GM12878 (cell line): ENCODE data around the gene MAN2A1. TPM values are rescaled to one million over a fixed set of nuclear protein-coding genes. Genes with fewer than 3 reads are reported as not detected.

Source experiments
- ATAC-seq: fragments of 200-7000 bp; cut with Tn5 transposase; 3 replicates; pipeline ENCODE4 v1.9.1; 2020; ENCODE audit warnings: mild to moderate bottlenecking, moderate library complexity
- BruUV-seq: library from RNA; stranded (reverse); fragments of 400-500 nt; replicated peaks from 2 replicates; lab custom pipeline; 2021; lab: Mats Ljungman, UMichigan
- CTCF ChIA-PET: fragments of 300-600 bp; sonication (Branson Sonifier 250); formaldehyde crosslinking; extraction: SDS; loops from one replicate; lab custom pipeline; 2021; ENCODE audit warnings: inconsistent platforms; lab: Yijun Ruan, JAX
- POLR2A ChIA-PET: fragments of 350-600 bp; formaldehyde crosslinking; extraction: SDS; loops from one replicate; lab custom pipeline; 2021; ENCODE audit warnings: inconsistent platforms; lab: Charles Lee
- RAD21 ChIA-PET: fragments of 300-600 bp; sonication (Branson Sonifier 250); formaldehyde crosslinking; loops from one replicate; lab custom pipeline; 2023; ENCODE audit warnings: antibody characterized with exemption; ENCODE audit not compliant: unreplicated experiment; lab: Charles Lee
- SMC1A ChIA-PET: fragments of 300-600 bp; sonication (Branson Sonifier 250); formaldehyde crosslinking; loops from one replicate; lab custom pipeline; 2023; ENCODE audit not compliant: unreplicated experiment, uncharacterized antibody; lab: Charles Lee
- DNase-seq: peaks from one replicate; pipeline ENCODE4 v3.0.0-alpha.2; 2011; ENCODE audit warnings: low read depth, low spot score
- FAIRE-seq: peaks from 3 replicates; lab custom pipeline; 2011; peaks lifted over from hg19 to GRCh38; lab: Jason Lieb, UNC
- H2AFZ ChIP-seq: 2 replicates; pipeline ENCODE4 v1.6.0; 2011; ENCODE audit warnings: low read depth, low read length, control low read depth; ENCODE audit not compliant: control insufficient read depth
- H3K27ac ChIP-seq: 2 replicates; pipeline ENCODE4 v1.5.1; 2011; ENCODE audit warnings: control low read depth; ENCODE audit not compliant: control insufficient read depth, insufficient read depth
- H3K27me3 ChIP-seq, 2 experiments: replicated peaks in 1 of 2; 2 replicates each; pipeline versions ENCODE4 v1.6.0 to v1.6.1; 2011; ENCODE audit warnings: low read length in 1 of 2; ENCODE audit not compliant: control insufficient read depth in 2 of 2, insufficient read depth in 2 of 2
- H3K36me3 ChIP-seq, 2 experiments: 2 replicates each; pipeline ENCODE4 v1.5.1; 2011; ENCODE audit warnings: low read length in 1 of 2; ENCODE audit not compliant: control insufficient read depth in 2 of 2, insufficient read depth in 2 of 2
- H3K4me1 ChIP-seq: 2 replicates; pipeline ENCODE4 v1.6.1; 2011; ENCODE audit warnings: mild to moderate bottlenecking, low read length, moderate library complexity, mixed read lengths; ENCODE audit not compliant: control insufficient read depth, insufficient read depth
- H3K4me2 ChIP-seq: 2 replicates; pipeline ENCODE4 v1.6.0; 2011; ENCODE audit warnings: control low read depth; ENCODE audit not compliant: control insufficient read depth, insufficient read depth
- H3K4me3 ChIP-seq: fragments of 200-600 bp; sonication (generic); 2 replicates; pipeline ENCODE4 v1.5.1; 2016
- H3K79me2 ChIP-seq: 2 replicates; pipeline ENCODE4 v1.6.0; 2011; ENCODE audit warnings: low read length; ENCODE audit not compliant: control insufficient read depth, insufficient read depth
- H3K9ac ChIP-seq: 2 replicates; pipeline ENCODE4 v1.8.0; 2011; ENCODE audit warnings: low read length, control low read depth, mixed read lengths; ENCODE audit not compliant: control insufficient read depth, insufficient read depth
- H3K9me3 ChIP-seq: replicated peaks from 3 replicates; pipeline ENCODE4 v1.5.1; 2011; ENCODE audit warnings: mild to moderate bottlenecking, low read length; ENCODE audit not compliant: control insufficient read depth, insufficient read depth
- H4K20me1 ChIP-seq: 2 replicates; pipeline ENCODE4 v1.6.0; 2011; ENCODE audit not compliant: control insufficient read depth, insufficient read depth
- CEBPB ChIP-seq, 2 experiments: fragments of 150-350 bp in 1 of 2; IDR thresholded peaks; 2 replicates each; pipeline ENCODE4 v1.6.1; 2012 to 2014; ENCODE audit warnings: low read depth in 2 of 2, low read length in 2 of 2, borderline replicate concordance in 1 of 2, inconsistent platforms in 1 of 2
- CHD2 ChIP-seq: IDR thresholded peaks from 2 replicates; pipeline ENCODE4 v1.6.1; 2011; ENCODE audit warnings: low read depth, low read length, improper control_type of control experiment, borderline replicate concordance
- DPF2 ChIP-seq: fragments of 450-650 bp; IDR thresholded peaks from 2 replicates; pipeline ENCODE4 v1.6.1; 2017; ENCODE audit warnings: mild to moderate bottlenecking
- KAT2A ChIP-seq: conservative IDR thresholded peaks from 2 replicates; pipeline ENCODE4 v1.6.1; 2011; ENCODE audit warnings: low read depth, low read length; ENCODE audit not compliant: control insufficient read depth
- KDM1A ChIP-seq: fragments of 200-600 bp; sonication (generic); IDR thresholded peaks from 2 replicates; pipeline ENCODE4 v1.6.1; 2016; ENCODE audit warnings: borderline replicate concordance
- MEF2B ChIP-seq: fragments of 450-650 bp; IDR thresholded peaks from 2 replicates; pipeline ENCODE4 v1.6.1; 2018; ENCODE audit warnings: mild to moderate bottlenecking, moderate library complexity; ENCODE audit not compliant: partially characterized antibody, poor library complexity, severe bottlenecking
- MYB ChIP-seq: fragments of 150-350 bp; IDR thresholded peaks from 2 replicates; pipeline ENCODE4 v1.6.1; 2014; ENCODE audit warnings: mild to moderate bottlenecking, low read depth, low read length, borderline replicate concordance
- SMARCA5 ChIP-seq: fragments of 450-650 bp; IDR thresholded peaks from 2 replicates; pipeline ENCODE4 v1.6.1; 2017; ENCODE audit warnings: mild to moderate bottlenecking
- SPI1 ChIP-seq: IDR thresholded peaks from 2 replicates; pipeline ENCODE4 v1.6.1; 2011; ENCODE audit warnings: low read depth, mild to moderate bottlenecking, low read length, moderate library complexity, borderline replicate concordance; ENCODE audit not compliant: insufficient read depth
- TBL1XR1 ChIP-seq: IDR thresholded peaks from 2 replicates; pipeline ENCODE4 v1.6.1; 2012; ENCODE audit warnings: low read depth, low read length, improper control_type of control experiment
- YY1 ChIP-seq: IDR thresholded peaks from 2 replicates; pipeline ENCODE4 v1.6.1; 2011; ENCODE audit warnings: low read depth, mild to moderate bottlenecking, low read length
- WGBS: methylation state at CpG from one replicate; pipeline ENCODE4 v1.1.6; 2016; ENCODE audit warnings: low lambda C conversion rate; ENCODE audit not compliant: insufficient replicate concordance, insufficient coverage; ENCODE audit errors: missing lambda C conversion rate; 5-methylcytosine and 5-hydroxymethylcytosine counted together
- in situ Hi-C: fragments of 300-500 bp; cut with MboI; formaldehyde crosslinking; loops from 9 replicates; pipeline ENCODE4 v1.14.3; 2018; ENCODE audit warnings: mixed read lengths
- intact Hi-C: fragments of 100-400 bp; cut with micrococcal nuclease; formaldehyde crosslinking; loops from one replicate; pipeline ENCODE4 v1.14.2; 2022; ENCODE audit not compliant: unreplicated experiment
- polyA plus RNA-seq, 11 experiments: library from polyadenylated mRNA; depleted of rRNA in 4 of 11; unstranded in 6 of 11; stranded (reverse) in 5 of 11; fragments of >200 nt; fragmentation: Nextera tagmentation in 4 of 11; fragmentation: Illumina TruSeq in 1 of 11; extraction: Ambion mirVana in 4 of 11; extraction: Trizol in 1 of 11; gene quantifications; 1 replicate in 1 of 11; 2 replicates in 10 of 11; pipeline versions ENCODE4 v1.2.1 to v1.2.3, GENCODE V29; 2011 to 2016; ENCODE audit warnings: inconsistent platforms in 2 of 11, missing spikeins in 2 of 11, low read depth in 1 of 11
- total RNA-seq, 4 experiments: library from RNA; depleted of rRNA in 3 of 4; stranded (reverse); fragments of >200 nt in 3 of 4; fragmentation: Illumina TruSeq in 1 of 4; extraction: Trizol in 1 of 4; gene quantifications; 2 replicates each; pipeline versions ENCODE4 v1.2.1 to v1.2.3, GENCODE V29; 2013 to 2021
- TF ChIP-seq, protein P1 (sequence below): IDR thresholded peaks from 2 replicates; pipeline ENCODE4 v1.6.1; 2011; ENCODE audit warnings: borderline replicate concordance, low read depth, mild to moderate bottlenecking, moderate library complexity, mixed read lengths, low read length; ENCODE audit not compliant: insufficient read depth; ENCODE audit errors: extremely low read length
- TF ChIP-seq, protein P2 (sequence below): IDR thresholded peaks from 2 replicates; pipeline ENCODE4 v1.6.1; 2011; ENCODE audit warnings: borderline replicate concordance, low read depth, mild to moderate bottlenecking, moderate library complexity, low read length; ENCODE audit not compliant: insufficient read depth, poor library complexity, severe bottlenecking
- TF ChIP-seq, protein P3 (sequence below): fragments of 450-650 bp; IDR thresholded peaks from 2 replicates; pipeline ENCODE4 v1.6.1; 2017; ENCODE audit warnings: antibody characterized with exemption, mild to moderate bottlenecking, moderate library complexity

Gene MAN2A1
- total and polyA plus RNA-seq, 10 of the 15 experiments (the other 5 are each of a cell fraction or from before 2014, with no cell fraction given): 4.2 to 27.9 (median 10.5) TPM

DNA sequence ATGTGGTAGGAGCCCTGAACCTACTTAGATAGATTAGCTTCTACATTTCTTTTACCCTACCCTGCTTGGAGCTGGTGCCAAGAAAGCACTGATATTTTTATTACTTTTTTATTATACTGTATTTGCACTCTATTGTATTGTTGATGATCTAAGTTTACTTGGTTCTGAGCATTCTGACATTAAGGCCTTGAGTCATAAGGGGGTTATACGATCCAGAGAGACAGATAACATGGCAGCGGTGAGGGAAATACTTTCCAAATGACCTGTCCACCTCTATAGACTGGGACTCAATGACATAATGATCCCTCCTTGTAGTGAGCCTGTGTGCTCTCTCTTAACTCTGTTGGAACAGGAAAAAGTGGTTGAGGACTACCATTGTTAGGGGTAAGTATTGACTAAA, 176.3 kb downstream of the MAN2A1 start:
- FAIRE-seq: no peak
- in situ Hi-C loops: no loop called here
- H3K27ac ChIP-seq: no peak overlapping the region
- SMC1A ChIA-PET: interaction anchor here (1.1 kb wide), 1 partner anchor 11 kb away, joined by 3 read pairs; no protein-coding TSS in a partner anchor
- H3K4me1 ChIP-seq: no peaks in the 10 kb centered on the region
- no peaks in the 10 kb centered on the region for H3K79me2 ChIP-seq
- peaks cover 0 to 2% of the 10 kb centered on the region in 2 experiments; a peak in 1 of 4 replicates for H3K36me3 ChIP-seq
- POLR2A ChIA-PET: no interaction called here
- no peak overlapping the region for H3K4me2 ChIP-seq
- no peak overlapping the region for H2AFZ ChIP-seq
- H3K9ac ChIP-seq: no peak overlapping the region
- no peaks in the 10 kb centered on the region for H3K9me3 ChIP-seq
- CTCF ChIA-PET: no interaction called here
- ATAC-seq: no peak
- intact Hi-C loops: no loop called here
- no TSS peak for BruUV-seq
- H3K27me3 ChIP-seq: no peaks in the 10 kb centered on the region
- no peak for DNase-seq
- RAD21 ChIA-PET: no interaction called here
- 97% methylated on average over 2 of the region's 2 CpGs for WGBS
- no peak overlapping the region for H3K4me3 ChIP-seq
- H4K20me1 ChIP-seq: no peaks in the 10 kb centered on the region
- TF ChIP-seq, protein P1, sequence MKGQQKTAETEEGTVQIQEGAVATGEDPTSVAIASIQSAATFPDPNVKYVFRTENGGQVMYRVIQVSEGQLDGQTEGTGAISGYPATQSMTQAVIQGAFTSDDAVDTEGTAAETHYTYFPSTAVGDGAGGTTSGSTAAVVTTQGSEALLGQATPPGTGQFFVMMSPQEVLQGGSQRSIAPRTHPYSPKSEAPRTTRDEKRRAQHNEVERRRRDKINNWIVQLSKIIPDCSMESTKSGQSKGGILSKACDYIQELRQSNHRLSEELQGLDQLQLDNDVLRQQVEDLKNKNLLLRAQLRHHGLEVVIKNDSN: no peak
- no peak for TF ChIP-seq CEBPB (IDR thresholded peaks at IDR 0.05; ENCODE audit: borderline replicate concordance in 1 of 2, low read depth in 2 of 2, low read length in 2 of 2)
- TF ChIP-seq CHD2: no peak
- no peak for TF ChIP-seq KAT2A
- TF ChIP-seq TBL1XR1: no peak
- TF ChIP-seq, protein P2, sequence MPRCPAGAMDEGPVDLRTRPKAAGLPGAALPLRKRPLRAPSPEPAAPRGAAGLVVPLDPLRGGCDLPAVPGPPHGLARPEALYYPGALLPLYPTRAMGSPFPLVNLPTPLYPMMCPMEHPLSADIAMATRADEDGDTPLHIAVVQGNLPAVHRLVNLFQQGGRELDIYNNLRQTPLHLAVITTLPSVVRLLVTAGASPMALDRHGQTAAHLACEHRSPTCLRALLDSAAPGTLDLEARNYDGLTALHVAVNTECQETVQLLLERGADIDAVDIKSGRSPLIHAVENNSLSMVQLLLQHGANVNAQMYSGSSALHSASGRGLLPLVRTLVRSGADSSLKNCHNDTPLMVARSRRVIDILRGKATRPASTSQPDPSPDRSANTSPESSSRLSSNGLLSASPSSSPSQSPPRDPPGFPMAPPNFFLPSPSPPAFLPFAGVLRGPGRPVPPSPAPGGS: no peak
- no peak for TF ChIP-seq KDM1A
- TF ChIP-seq, protein P3, sequence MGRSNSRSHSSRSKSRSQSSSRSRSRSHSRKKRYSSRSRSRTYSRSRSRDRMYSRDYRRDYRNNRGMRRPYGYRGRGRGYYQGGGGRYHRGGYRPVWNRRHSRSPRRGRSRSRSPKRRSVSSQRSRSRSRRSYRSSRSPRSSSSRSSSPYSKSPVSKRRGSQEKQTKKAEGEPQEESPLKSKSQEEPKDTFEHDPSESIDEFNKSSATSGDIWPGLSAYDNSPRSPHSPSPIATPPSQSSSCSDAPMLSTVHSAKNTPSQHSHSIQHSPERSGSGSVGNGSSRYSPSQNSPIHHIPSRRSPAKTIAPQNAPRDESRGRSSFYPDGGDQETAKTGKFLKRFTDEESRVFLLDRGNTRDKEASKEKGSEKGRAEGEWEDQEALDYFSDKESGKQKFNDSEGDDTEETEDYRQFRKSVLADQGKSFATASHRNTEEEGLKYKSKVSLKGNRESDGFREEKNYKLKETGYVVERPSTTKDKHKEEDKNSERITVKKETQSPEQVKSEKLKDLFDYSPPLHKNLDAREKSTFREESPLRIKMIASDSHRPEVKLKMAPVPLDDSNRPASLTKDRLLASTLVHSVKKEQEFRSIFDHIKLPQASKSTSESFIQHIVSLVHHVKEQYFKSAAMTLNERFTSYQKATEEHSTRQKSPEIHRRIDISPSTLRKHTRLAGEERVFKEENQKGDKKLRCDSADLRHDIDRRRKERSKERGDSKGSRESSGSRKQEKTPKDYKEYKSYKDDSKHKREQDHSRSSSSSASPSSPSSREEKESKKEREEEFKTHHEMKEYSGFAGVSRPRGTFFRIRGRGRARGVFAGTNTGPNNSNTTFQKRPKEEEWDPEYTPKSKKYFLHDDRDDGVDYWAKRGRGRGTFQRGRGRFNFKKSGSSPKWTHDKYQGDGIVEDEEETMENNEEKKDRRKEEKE: no peak
- no peak for TF ChIP-seq YY1
- TF ChIP-seq SPI1: no peak
- no peak for TF ChIP-seq SMARCA5
- no peak for TF ChIP-seq MEF2B
- no peak for TF ChIP-seq MYB
- no peak for TF ChIP-seq DPF2
- TF ChIP-seq, all 136 proteins: peak for 0
